IMR-90 (cell line): ENCODE data around the gene SLC22A5. TPM values are rescaled to one million over a fixed set of nuclear protein-coding genes. Genes with fewer than 3 reads are reported as not detected.

Source experiments
- ATAC-seq: fragments of 200-7000 bp; cut with Tn5 transposase; 2 replicates; pipeline ENCODE4 v1.9.1; 2020; ENCODE audit warnings: low read depth, mild to moderate bottlenecking, moderate library complexity
- BruUV-seq: library from RNA; stranded (reverse); fragments of 400-500 nt; replicated peaks from 2 replicates; lab custom pipeline; 2021; lab: Mats Ljungman, UMichigan
- CTCF ChIA-PET: fragments of 300-600 bp; formaldehyde crosslinking; extraction: SDS; loops from one replicate; lab custom pipeline; 2021; ENCODE audit warnings: antibody characterized with exemption; lab: Yijun Ruan, JAX
- POLR2A ChIA-PET: fragments of 300-600 bp; sonication (Branson Sonifier 250); formaldehyde crosslinking; loops from one replicate; lab custom pipeline; 2022; ENCODE audit warnings: antibody characterized with exemption; ENCODE audit not compliant: unreplicated experiment; lab: Charles Lee
- DNase-seq: peaks from one replicate; pipeline ENCODE4 v3.0.0; 2013
- H2AFZ ChIP-seq: replicated peaks from 2 replicates; pipeline ENCODE3; 2013; ENCODE audit warnings: low read length, mild to moderate bottlenecking; ENCODE audit not compliant: poor library complexity
- H2AK5ac ChIP-seq: 2 replicates; pipeline ENCODE4 v1.6.1; 2013; ENCODE audit warnings: low read depth, low read length, inconsistent platforms
- H2AK9ac ChIP-seq: replicated peaks from 2 replicates; pipeline ENCODE3; 2013; ENCODE audit warnings: mild to moderate bottlenecking, low read depth, low read length, moderate library complexity; ENCODE audit not compliant: poor library complexity
- H2BK120ac ChIP-seq: 2 replicates; pipeline ENCODE4 v1.6.1; 2013; ENCODE audit warnings: low read depth, low read length, inconsistent platforms
- H2BK15ac ChIP-seq: 3 replicates; pipeline ENCODE4 v1.6.1; 2013; ENCODE audit warnings: low read depth, low read length, inconsistent platforms
- H2BK20ac ChIP-seq: 2 replicates; pipeline ENCODE4 v1.6.1; 2013; ENCODE audit warnings: low read depth, mild to moderate bottlenecking, inconsistent platforms, low read length, moderate library complexity
- H2BK5ac ChIP-seq: 2 replicates; pipeline ENCODE4 v1.6.1; 2013; ENCODE audit warnings: mild to moderate bottlenecking, low read depth, low read length, inconsistent platforms; ENCODE audit not compliant: poor library complexity, severe bottlenecking
- H3K14ac ChIP-seq: replicated peaks from 2 replicates; pipeline ENCODE4 v1.6.1; 2013; ENCODE audit warnings: low read depth, low read length, inconsistent platforms
- H3K18ac ChIP-seq: 2 replicates; pipeline ENCODE4 v1.6.1; 2013; ENCODE audit warnings: low read depth, low read length, control low read depth
- H3K23ac ChIP-seq: 2 replicates; pipeline ENCODE4 v1.6.1; 2013; ENCODE audit warnings: low read depth, low read length, inconsistent platforms
- H3K27ac ChIP-seq: 2 replicates; pipeline ENCODE4 v1.5.1; 2013; ENCODE audit warnings: mild to moderate bottlenecking, control low read depth, low read length; ENCODE audit not compliant: insufficient read depth
- H3K27me3 ChIP-seq: 2 replicates; pipeline ENCODE4 v1.6.1; 2013; ENCODE audit warnings: low read length; ENCODE audit not compliant: control insufficient read depth, insufficient read depth
- H3K36me3 ChIP-seq: 2 replicates; pipeline ENCODE4 v1.6.1; 2013; ENCODE audit warnings: low read length, mixed read lengths; ENCODE audit not compliant: control insufficient read depth, insufficient read depth
- H3K4ac ChIP-seq: 2 replicates; pipeline ENCODE4 v1.6.1; 2013; ENCODE audit warnings: low read depth, low read length, inconsistent platforms
- H3K4me1 ChIP-seq: 2 replicates; pipeline ENCODE4 v1.6.1; 2013; ENCODE audit warnings: low read length, mixed read lengths; ENCODE audit not compliant: control insufficient read depth, insufficient read depth
- H3K4me2 ChIP-seq: 2 replicates; pipeline ENCODE4 v1.6.1; 2013; ENCODE audit warnings: low read depth, mild to moderate bottlenecking, control low read depth, low read length, moderate library complexity
- H3K4me3 ChIP-seq: 2 replicates; pipeline ENCODE4 v1.5.1; 2013; ENCODE audit warnings: low read depth, mild to moderate bottlenecking, control low read depth, low read length, moderate library complexity; ENCODE audit not compliant: insufficient read depth
- H3K56ac ChIP-seq: 2 replicates; pipeline ENCODE4 v1.6.1; 2013; ENCODE audit warnings: low read length, inconsistent platforms; ENCODE audit not compliant: insufficient read depth; ENCODE audit errors: extremely low read depth
- H3K79me1 ChIP-seq, 2 experiments: 2 replicates each; pipeline ENCODE4 v1.6.1; 2013; ENCODE audit warnings: low read length in 2 of 2, inconsistent platforms in 1 of 2, low read depth in 1 of 2
- H3K9ac ChIP-seq: 2 replicates; pipeline ENCODE4 v1.6.1; 2013; ENCODE audit warnings: low read depth, low read length, control low read depth
- H3K9me1 ChIP-seq: 2 replicates; pipeline ENCODE4 v1.6.1; 2013; ENCODE audit warnings: low read length, inconsistent platforms; ENCODE audit not compliant: insufficient read depth
- H3K9me3 ChIP-seq: 2 replicates; pipeline ENCODE4 v1.6.1; 2013; ENCODE audit warnings: low read length; ENCODE audit not compliant: control insufficient read depth, insufficient read depth
- H4K20me1 ChIP-seq: 2 replicates; pipeline ENCODE4 v1.6.1; 2013; ENCODE audit warnings: low read length, inconsistent platforms; ENCODE audit not compliant: insufficient read depth
- H4K5ac ChIP-seq: 2 replicates; pipeline ENCODE4 v1.6.1; 2013; ENCODE audit warnings: mild to moderate bottlenecking, low read depth, low read length, control low read depth
- H4K8ac ChIP-seq, 2 experiments: 2 replicates each; pipeline ENCODE4 v1.6.1; 2013; ENCODE audit warnings: low read depth in 2 of 2, low read length in 2 of 2, control low read depth in 1 of 2, inconsistent platforms in 1 of 2
- H4K91ac ChIP-seq: 2 replicates; pipeline ENCODE4 v1.6.1; 2013; ENCODE audit warnings: low read depth, low read length, inconsistent platforms; ENCODE audit not compliant: insufficient read depth
- MAFK ChIP-seq: IDR thresholded peaks from 2 replicates; pipeline ENCODE4 v1.6.1; 2012; ENCODE audit warnings: low read depth, low read length, improper control_type of control experiment
- MAZ ChIP-seq: IDR thresholded peaks from 2 replicates; pipeline ENCODE4 v1.6.1; 2012; ENCODE audit warnings: low read depth, mild to moderate bottlenecking, low read length, improper control_type of control experiment, moderate library complexity, borderline replicate concordance
- WGBS, 2 experiments: methylation state at CpG; one replicate each; pipeline versions ENCODE4 v1.1.5 to v1.1.7; 2013; ENCODE audit warnings: missing lambda C conversion rate in 2 of 2; ENCODE audit not compliant: insufficient read length in 1 of 2; ENCODE audit errors: extremely low coverage in 2 of 2; 5-methylcytosine and 5-hydroxymethylcytosine counted together
- dilution Hi-C: fragments of 300-500 bp; cut with HindIII; formaldehyde crosslinking; loops from one replicate; pipeline ENCODE4 v1.14.3; 2018; ENCODE audit warnings: low sequenced_read_pairs; ENCODE audit not compliant: unreplicated experiment
- in situ Hi-C: fragments of 300-500 bp; cut with MboI; formaldehyde crosslinking; loops from 3 replicates; pipeline ENCODE4 v1.14.3; 2019; ENCODE audit warnings: low sequenced_read_pairs, inconsistent platforms, mixed read lengths
- intact Hi-C: fragments of 100-400 bp; cut with micrococcal nuclease; formaldehyde crosslinking; loops from 2 replicates; pipeline ENCODE4 v1.10.0; 2022
- polyA plus RNA-seq, 3 experiments: library from polyadenylated mRNA; depleted of rRNA; stranded (reverse); fragments of >200 nt; gene quantifications; 2 replicates each; pipeline ENCODE4 v1.2.3, GENCODE V29; 2012; ENCODE audit warnings: low replicate concordance in 1 of 3
- total RNA-seq: library from RNA; depleted of rRNA; stranded (reverse); fragments of >200 nt; gene quantifications from 2 replicates; pipeline ENCODE4 v1.2.3, GENCODE V29; 2012

Gene SLC22A5
- total and polyA plus RNA-seq, 2 of the 4 experiments (the other 2 are of a cell fraction), result 6.1 to 7.1 TPM

GRCh38 chr5:132416306-132417009 lies 46.9 kb downstream of the SLC22A5 start:
- no TSS peak for BruUV-seq
- Histone ChIP-seq H3K9me1 (peaks cover 7% of the 10 kb centered on the region), H3K27ac (no peak overlapping the region), H3K79me1 (peaks cover 9 to 56% of the 10 kb centered on the region in 2 experiments; a peak in 3 of 4 replicates), H3K4me3 (no peak overlapping the region), H4K20me1 (no peaks in the 10 kb centered on the region), H3K4me2 (no peak overlapping the region), H2BK120ac (no peak overlapping the region), H4K91ac (no peak overlapping the region), H2BK5ac (no peak overlapping the region), H2BK20ac (no peak overlapping the region), H2BK15ac (no peak overlapping the region), H3K9me3 (no peaks in the 10 kb centered on the region), H3K23ac (no peak overlapping the region), H3K4ac (no peak overlapping the region), H3K27me3 (no peaks in the 10 kb centered on the region), H3K9ac (no peak overlapping the region), H2AK5ac (no peak overlapping the region), H3K36me3 (no peaks in the 10 kb centered on the region), H3K56ac (no peak overlapping the region), H4K8ac (no peak overlapping the region), H3K18ac (no peak overlapping the region), H2AFZ (no peak overlapping the region), H3K4me1 (peaks cover 18% of the 10 kb centered on the region), H4K5ac (no peak overlapping the region), H3K14ac (no peak overlapping the region), H2AK9ac (no peak overlapping the region)
- POLR2A ChIA-PET, result no interaction called here
- CTCF ChIA-PET, result interaction anchor here (0.7 kb wide), 1 partner anchor 47 kb away, joined by 4 read pairs; no protein-coding TSS in a partner anchor
- dilution Hi-C loops, result no loop called here
- ATAC-seq (no peak), DNase-seq (no peak)
- TF ChIP-seq MAZ, result no peak
- TF ChIP-seq MAFK, result peak; percentile 84
- no CpG with 5 or more reads among the region's 6 CpGs for WGBS, 2 experiments
- intact Hi-C loops, result no loop called here
- in situ Hi-C loops, result no loop called here
